Measurements from ENCODE around the gene WDFY3.

WDFY3 gene

DNA sequence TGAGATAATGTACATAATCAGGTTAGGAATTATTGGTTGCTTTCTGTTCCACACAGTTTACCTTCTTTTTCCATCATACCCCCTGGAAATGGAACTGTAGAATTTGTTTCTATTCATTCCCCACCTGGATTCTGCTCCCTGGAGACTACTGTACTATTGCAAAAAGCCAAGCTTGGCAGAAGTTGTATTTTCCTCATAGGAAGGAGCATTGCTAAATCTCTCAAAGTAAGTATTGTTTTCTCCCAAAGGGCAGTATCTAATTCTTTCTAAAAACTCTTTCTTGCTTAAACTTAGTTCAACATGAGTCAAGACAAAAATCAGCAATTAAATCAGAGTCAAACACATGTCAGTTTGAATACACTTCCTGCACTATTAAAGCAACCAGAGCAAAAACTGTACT, 247.4 kb downstream of the WDFY3 start:
- no peak overlapping the region for H3K9ac ChIP-seq (ENCODE audit: low read length)
- no peaks in the 10 kb centered on the region for H3K9me2 ChIP-seq (replicated peaks; ENCODE audit: insufficient read depth, low read length)
- no peak overlapping the region for H3K27ac ChIP-seq (ENCODE audit: low read depth, low read length)
- H3K4me2 ChIP-seq (ENCODE audit: low read depth, low read length, poor library complexity, severe bottlenecking) = no peak overlapping the region
- no peak overlapping the region for H2AFZ ChIP-seq (ENCODE audit: low read depth, low read length, severe bottlenecking)
- no peak overlapping the region for H3K4me3 ChIP-seq (ENCODE audit: insufficient read depth, low read length, poor library complexity, severe bottlenecking)
- TF ChIP-seq, protein P1, sequence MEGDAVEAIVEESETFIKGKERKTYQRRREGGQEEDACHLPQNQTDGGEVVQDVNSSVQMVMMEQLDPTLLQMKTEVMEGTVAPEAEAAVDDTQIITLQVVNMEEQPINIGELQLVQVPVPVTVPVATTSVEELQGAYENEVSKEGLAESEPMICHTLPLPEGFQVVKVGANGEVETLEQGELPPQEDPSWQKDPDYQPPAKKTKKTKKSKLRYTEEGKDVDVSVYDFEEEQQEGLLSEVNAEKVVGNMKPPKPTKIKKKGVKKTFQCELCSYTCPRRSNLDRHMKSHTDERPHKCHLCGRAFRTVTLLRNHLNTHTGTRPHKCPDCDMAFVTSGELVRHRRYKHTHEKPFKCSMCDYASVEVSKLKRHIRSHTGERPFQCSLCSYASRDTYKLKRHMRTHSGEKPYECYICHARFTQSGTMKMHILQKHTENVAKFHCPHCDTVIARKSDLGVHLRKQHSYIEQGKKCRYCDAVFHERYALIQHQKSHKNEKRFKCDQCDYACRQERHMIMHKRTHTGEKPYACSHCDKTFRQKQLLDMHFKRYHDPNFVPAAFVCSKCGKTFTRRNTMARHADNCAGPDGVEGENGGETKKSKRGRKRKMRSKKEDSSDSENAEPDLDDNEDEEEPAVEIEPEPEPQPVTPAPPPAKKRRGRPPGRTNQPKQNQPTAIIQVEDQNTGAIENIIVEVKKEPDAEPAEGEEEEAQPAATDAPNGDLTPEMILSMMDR (IDR thresholded peaks at IDR 0.05; ENCODE audit: insufficient read depth, low read length, poor library complexity, severe bottlenecking) = no peak
- no peak for TF ChIP-seq EZH2phosphoT487 (conservative IDR thresholded peaks at IDR 0.05; ENCODE audit: low read length)
- H3K27me3 ChIP-seq (ENCODE audit: low read length) = no peaks in the 10 kb centered on the region
- H4K20me1 ChIP-seq (ENCODE audit: low read depth, low read length) = no peaks in the 10 kb centered on the region
- no peaks in the 10 kb centered on the region for H3K79me2 ChIP-seq (ENCODE audit: insufficient read depth, low read length)
- H3K36me3 ChIP-seq (ENCODE audit: low read length) = no peaks in the 10 kb centered on the region
- H3K9me3 ChIP-seq (ENCODE audit: insufficient read depth, low read length) = no peaks in the 10 kb centered on the region
- H3F3A ChIP-seq (ENCODE audit: insufficient read depth) = no peaks in the 10 kb centered on the region

- Histone ChIP-seq H3K27me3 (ENCODE audit: low read length) (no peaks in the 10 kb centered on the region), H3K4me2 (ENCODE audit: low read depth, low read length, poor library complexity, severe bottlenecking) (no peak overlapping the region), H3F3A (ENCODE audit: insufficient read depth) (no peaks in the 10 kb centered on the region), H3K27ac (ENCODE audit: low read depth, low read length) (no peak overlapping the region), H3K4me3 (ENCODE audit: insufficient read depth, low read length, poor library complexity, severe bottlenecking) (no peak overlapping the region), H3K9ac (ENCODE audit: low read length) (no peak overlapping the region), H2AFZ (ENCODE audit: low read depth, low read length, severe bottlenecking) (no peak overlapping the region), H3K9me3 (ENCODE audit: insufficient read depth, low read length) (no peaks in the 10 kb centered on the region), H3K9me2 (replicated peaks; ENCODE audit: insufficient read depth, low read length) (no peaks in the 10 kb centered on the region), H3K79me2 (ENCODE audit: insufficient read depth, low read length) (no peaks in the 10 kb centered on the region), H3K36me3 (ENCODE audit: low read length) (no peaks in the 10 kb centered on the region), H4K20me1 (ENCODE audit: low read depth, low read length) (no peaks in the 10 kb centered on the region)
- TF ChIP-seq, protein P1 (IDR thresholded peaks at IDR 0.05; ENCODE audit: insufficient read depth, low read length, poor library complexity, severe bottlenecking) = no peak
- no peak for TF ChIP-seq EZH2phosphoT487 (conservative IDR thresholded peaks at IDR 0.05; ENCODE audit: low read length)
Observed at GRCh38 chr4:84718699-84719098, 247.8 kb downstream of the WDFY3 start.

- Histone ChIP-seq H3K79me2 (ENCODE audit: insufficient read depth, low read length) (no peaks in the 10 kb centered on the region), H3K4me2 (ENCODE audit: low read depth, low read length, poor library complexity, severe bottlenecking) (no peak overlapping the region), H3K9me2 (replicated peaks; ENCODE audit: insufficient read depth, low read length) (no peaks in the 10 kb centered on the region), H2AFZ (ENCODE audit: low read depth, low read length, severe bottlenecking) (no peak overlapping the region), H4K20me1 (ENCODE audit: low read depth, low read length) (no peaks in the 10 kb centered on the region), H3K27me3 (ENCODE audit: low read length) (no peaks in the 10 kb centered on the region), H3K9me3 (ENCODE audit: insufficient read depth, low read length) (no peaks in the 10 kb centered on the region), H3K4me3 (ENCODE audit: insufficient read depth, low read length, poor library complexity, severe bottlenecking) (no peak overlapping the region), H3K27ac (ENCODE audit: low read depth, low read length) (no peak overlapping the region), H3K36me3 (ENCODE audit: low read length) (no peaks in the 10 kb centered on the region), H3K9ac (ENCODE audit: low read length) (no peak overlapping the region), H3F3A (ENCODE audit: insufficient read depth) (no peaks in the 10 kb centered on the region)
- TF ChIP-seq, protein P1 (IDR thresholded peaks at IDR 0.05; ENCODE audit: insufficient read depth, low read length, poor library complexity, severe bottlenecking) = no peak
- no peak for TF ChIP-seq EZH2phosphoT487 (conservative IDR thresholded peaks at IDR 0.05; ENCODE audit: low read length)
Observed at GRCh38 chr4:84710548-84710947, 255.9 kb downstream of the WDFY3 start.

Measured in SU-DHL-6 (cell line).